Suppressor macrophage treated with lipopolysaccharide for 1 hour (primary cell): ENCODE measurements around the gene SMIM1.
"Not testable (repeated sequence)": the region's sequence is repeated elsewhere in the genome, so short reads cannot be mapped to it uniquely, and the experiment has no call there.

ENCODE experiments used
- DNase-seq, 3 donors: peaks; one replicate each; pipeline ENCODE4 v3.0.0-alpha.2; 2020 to 2022

SMIM1 gene

GRCh38 chr1:3738943-3739342, 33.6 kb upstream of the SMIM1 start:
- no peak for DNase-seq

GRCh38 chr1:3740042-3740441, 32.5 kb upstream of the SMIM1 start:
- DNase-seq = no peak

GRCh38 chr1:3740752-3741151, 31.8 kb upstream of the SMIM1 start:
- no peak for DNase-seq

- DNase-seq = no peak
Observed at GRCh38 chr1:3741566-3742438, 30.7 kb upstream of the SMIM1 start.

- no peak for DNase-seq
Observed at GRCh38 chr1:3742439-3743298, 29.9 kb upstream of the SMIM1 start.

GRCh38 chr1:3743421-3743820, 29.1 kb upstream of the SMIM1 start:
- DNase-seq = peak in 1 of 3 donors; percentile 21

- no peak for DNase-seq
Observed at GRCh38 chr1:3743826-3744225, 28.7 kb upstream of the SMIM1 start.

GRCh38 chr1:3744646-3745045, 27.9 kb upstream of the SMIM1 start:
- no peak for DNase-seq

GRCh38 chr1:3745071-3745470, 27.5 kb upstream of the SMIM1 start:
- DNase-seq = no peak

GRCh38 chr1:3745590-3746381, 26.8 kb upstream of the SMIM1 start:
- no peak for DNase-seq

GRCh38 chr1:3746389-3746829, 26.1 kb upstream of the SMIM1 start:
- no peak for DNase-seq

GRCh38 chr1:3746830-3747521, 25.6 kb upstream of the SMIM1 start:
- DNase-seq = peak; percentile 68 to 89 (median 70)

GRCh38 chr1:3747522-3747848, 25.1 kb upstream of the SMIM1 start:
- no peak for DNase-seq

GRCh38 chr1:3747903-3748302, 24.6 kb upstream of the SMIM1 start:
- DNase-seq = no peak

- DNase-seq = not testable (repeated sequence)
Observed at GRCh38 chr1:3748316-3748900, 24.1 kb upstream of the SMIM1 start.

GRCh38 chr1:3749512-3749911, 23.0 kb upstream of the SMIM1 start:
- no peak for DNase-seq

GRCh38 chr1:3750741-3751140, 21.8 kb upstream of the SMIM1 start:
- DNase-seq = no peak

GRCh38 chr1:3752400-3752945, 20.1 kb upstream of the SMIM1 start, which contains the start of gene CCDC27:
TSS of gene CCDC27 (plus strand) at chr1:3752450. CDS start at chr1:3752482, 32 bp downstream.
- DNase-seq = no peak

GRCh38 chr1:3753656-3754454, 18.7 kb upstream of the SMIM1 start:
- DNase-seq = no peak

GRCh38 chr1:3756394-3756793, 16.2 kb upstream of the SMIM1 start:
- no peak for DNase-seq

GRCh38 chr1:3759164-3759563, 13.4 kb upstream of the SMIM1 start:
- DNase-seq = no peak
